Measurements from ENCODE around the gene PPHLN1.
"Not testable (repeated sequence)": the region's sequence is repeated elsewhere in the genome, so short reads cannot be mapped to it uniquely, and the experiment has no call there.

PPHLN1 gene

GRCh38 chr12:42370013-42370412 lies 44.0 kb downstream of the PPHLN1 start:
- no peak for DNase-seq (ENCODE audit: low spot score)

DNA sequence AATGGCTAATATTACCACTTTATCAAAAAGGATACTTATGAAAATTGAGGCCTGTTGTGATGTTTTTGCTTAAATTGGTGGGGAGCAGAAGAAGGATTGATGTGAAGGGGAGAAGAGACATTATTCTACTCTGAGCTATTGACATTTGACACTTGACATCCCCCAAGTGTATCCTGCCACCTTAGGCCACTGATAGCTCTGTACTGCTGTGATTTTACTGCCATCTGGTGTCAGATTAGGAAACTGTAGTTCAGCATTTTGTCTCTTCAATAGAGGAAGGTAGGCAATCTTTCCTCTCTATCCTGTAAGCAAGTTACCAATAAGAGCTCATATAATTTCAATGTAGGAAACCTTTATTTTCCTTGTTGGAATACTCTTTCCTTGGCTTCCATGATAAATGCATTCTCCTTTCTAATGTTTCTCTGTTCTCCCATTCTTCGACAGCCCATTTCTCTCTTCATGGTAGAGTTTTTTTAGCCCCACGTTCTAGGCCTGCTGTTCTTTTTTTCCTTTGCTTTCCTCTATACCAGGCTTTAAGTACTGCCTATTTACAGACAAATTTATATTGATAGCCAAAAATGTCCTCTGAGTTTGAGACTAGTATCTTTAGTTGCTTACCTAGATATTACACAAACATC lies 46.3 kb downstream of the PPHLN1 start:
- peak; percentile 73 for DNase-seq (ENCODE audit: low spot score)

- DNase-seq (ENCODE audit: low spot score), result no peak
These were observed 47.7 kb downstream of the PPHLN1 start for GRCh38 chr12:42373669-42374068.

GRCh38 chr12:42380733-42381132 lies 54.8 kb downstream of the PPHLN1 start:
- no peak for DNase-seq (ENCODE audit: low spot score)

DNA sequence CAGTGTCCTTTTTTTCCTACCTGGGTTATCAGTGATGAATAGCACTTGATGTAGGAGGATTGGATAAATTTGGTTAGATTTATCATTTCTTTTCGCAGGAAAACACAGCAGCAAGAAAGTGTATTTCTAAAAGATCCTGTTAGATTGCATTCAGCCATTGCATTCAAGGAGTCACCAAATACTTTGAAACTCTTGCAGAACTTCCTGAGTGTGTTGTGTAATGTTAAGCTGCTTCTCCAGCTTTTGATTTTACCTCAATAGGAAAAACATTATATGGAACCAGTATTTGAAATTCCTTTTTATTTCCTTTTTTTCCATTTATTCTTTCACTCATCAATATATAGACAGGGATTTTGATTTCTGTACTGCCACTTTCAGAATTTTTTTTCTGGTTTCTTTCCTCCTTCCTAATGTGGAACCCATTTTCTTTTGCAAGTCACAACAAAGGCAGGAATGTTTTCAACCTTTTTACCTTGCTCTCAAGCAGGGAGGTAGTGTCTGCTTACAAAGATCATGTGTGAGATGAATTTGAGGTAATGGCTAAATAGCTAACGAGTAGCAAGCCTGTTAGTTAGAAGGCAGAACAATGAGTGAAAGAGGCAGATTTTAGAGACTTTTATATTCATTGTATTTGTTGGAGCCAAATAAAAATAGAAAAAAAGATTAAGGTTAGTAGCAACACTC lies 56.2 kb downstream of the PPHLN1 start:
- DNase-seq (ENCODE audit: low spot score), result no peak

DNA sequence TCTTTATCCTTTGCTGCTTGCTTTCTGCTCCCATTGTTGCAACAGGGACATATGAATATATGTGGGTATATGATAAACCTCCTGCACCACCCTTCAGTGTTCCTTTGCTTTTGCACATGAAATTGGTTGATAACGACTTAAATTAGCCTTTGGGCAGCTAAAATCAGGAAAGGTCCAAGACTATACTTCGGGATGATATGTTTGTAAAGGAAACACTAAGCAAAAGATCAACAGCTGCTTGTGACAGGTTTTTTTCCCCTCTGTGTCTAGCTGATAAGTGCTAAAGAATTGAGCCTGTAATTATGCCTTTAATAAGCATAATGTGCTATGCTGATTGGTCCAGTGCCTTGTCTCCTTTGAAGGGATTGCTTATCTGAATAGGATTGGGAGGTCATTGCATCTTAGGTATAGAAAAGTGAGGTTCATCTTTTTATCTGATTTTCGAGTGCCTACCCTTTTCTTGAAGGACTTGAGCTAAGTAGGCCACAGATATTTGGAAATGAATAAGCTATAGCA lies 59.4 kb downstream of the PPHLN1 start:
- DNase-seq (ENCODE audit: low spot score), result no peak

GRCh38 chr12:42386308-42386707 lies 60.3 kb downstream of the PPHLN1 start:
- DNase-seq (ENCODE audit: low spot score), result no peak

DNA sequence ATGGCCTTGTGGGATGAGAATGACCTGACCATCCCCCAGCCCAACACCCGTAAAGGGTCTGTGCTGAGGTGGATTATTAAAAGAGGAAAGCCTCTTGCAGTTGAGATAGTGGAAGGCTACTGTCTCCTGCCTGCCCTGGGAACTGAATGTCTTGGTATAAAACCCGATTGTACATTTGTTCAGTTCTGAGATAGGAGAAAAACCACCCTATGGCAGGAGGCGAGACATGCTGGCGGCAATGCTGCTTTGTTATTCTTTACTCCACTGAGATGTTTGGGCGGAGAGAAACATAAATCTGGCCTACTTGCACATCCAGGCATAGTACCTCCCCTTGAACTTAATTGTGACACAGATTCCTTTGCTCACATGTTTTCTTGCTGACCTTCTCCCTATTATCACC lies 62.1 kb downstream of the PPHLN1 start:
- DNase-seq (ENCODE audit: low spot score), result not testable (repeated sequence)

DNA sequence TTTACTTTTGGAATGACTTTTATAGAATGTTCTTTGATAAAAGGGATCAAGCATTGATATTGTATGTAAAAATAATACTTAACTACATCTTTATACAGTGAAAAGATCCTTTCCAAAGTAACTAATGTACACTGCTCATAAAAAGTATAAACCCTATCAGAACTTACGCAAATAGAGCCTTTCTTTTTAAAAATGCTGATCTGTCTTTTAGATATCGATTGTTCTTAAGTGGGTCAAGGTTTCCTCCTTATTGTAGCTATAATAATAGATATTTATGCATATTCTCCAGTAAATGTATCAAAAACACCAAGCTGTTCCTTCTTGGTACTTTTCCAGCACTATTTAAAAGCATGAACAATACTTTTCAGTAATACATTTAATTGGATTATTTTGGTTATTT lies 68.5 kb downstream of the PPHLN1 start:
- no peak for DNase-seq (ENCODE audit: low spot score)

DNA sequence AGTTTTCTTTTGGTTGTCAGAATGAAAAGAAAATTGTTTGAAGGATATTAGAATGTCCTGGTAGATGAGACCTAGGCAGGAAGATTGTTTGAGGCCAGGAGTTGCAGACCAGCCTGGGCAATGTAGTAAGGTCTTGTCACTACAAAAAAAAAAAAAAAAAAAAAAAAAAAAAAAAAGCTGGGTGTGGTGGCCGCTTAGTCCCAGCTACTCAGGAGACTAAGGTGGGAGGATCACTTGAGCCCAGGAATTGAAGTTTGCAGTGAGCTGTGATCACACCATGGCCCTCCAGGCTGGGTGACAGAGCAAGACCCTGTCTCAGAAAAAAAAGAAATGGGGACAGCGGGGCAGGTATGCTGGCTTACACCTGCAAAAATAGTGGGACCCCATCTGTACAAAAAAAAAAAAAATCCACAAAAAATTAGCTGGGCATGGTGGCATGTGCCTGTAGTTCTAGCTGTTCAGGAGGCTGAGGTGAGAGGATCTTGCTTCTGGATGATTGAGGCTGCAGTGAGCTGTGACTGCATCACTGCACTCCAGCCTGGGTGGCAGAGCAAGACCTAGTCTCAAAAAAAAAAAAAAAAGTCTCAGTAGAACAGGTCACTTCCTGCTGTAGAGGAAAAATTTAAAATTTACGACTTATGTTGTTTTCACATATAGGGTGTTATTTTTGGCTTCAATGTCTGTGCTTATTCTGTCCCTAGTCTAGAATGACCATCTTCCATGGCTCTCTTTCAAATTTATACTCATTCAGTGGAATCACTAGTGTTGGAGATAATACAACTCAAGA lies 70.7 kb downstream of the PPHLN1 start:
- DNase-seq (ENCODE audit: low spot score), result no peak

GRCh38 chr12:42402821-42403411 lies 76.9 kb downstream of the PPHLN1 start:
- no peak for DNase-seq (ENCODE audit: low spot score)

GRCh38 chr12:42407306-42407705 lies 81.3 kb downstream of the PPHLN1 start:
- no peak for DNase-seq (ENCODE audit: low spot score)

DNA sequence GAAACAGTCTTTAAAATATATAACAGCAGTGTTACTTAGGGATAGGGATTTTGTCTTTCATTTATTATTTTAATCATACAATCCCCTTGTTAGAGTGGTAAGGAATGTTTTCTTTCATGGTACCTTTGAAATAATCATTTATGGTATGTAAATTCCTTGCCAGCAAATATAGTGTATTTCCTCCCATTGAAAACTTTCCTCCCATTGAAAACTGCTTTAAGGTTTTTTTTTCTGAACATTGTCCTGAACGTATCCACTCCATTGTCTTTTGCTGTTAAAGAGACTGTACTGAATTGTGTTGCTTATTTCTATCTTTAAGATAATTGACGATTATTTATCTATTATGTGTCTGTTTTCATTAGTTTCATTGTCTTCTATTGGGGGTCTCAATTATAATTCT lies 83.5 kb downstream of the PPHLN1 start:
- DNase-seq (ENCODE audit: low spot score), result no peak

DNA sequence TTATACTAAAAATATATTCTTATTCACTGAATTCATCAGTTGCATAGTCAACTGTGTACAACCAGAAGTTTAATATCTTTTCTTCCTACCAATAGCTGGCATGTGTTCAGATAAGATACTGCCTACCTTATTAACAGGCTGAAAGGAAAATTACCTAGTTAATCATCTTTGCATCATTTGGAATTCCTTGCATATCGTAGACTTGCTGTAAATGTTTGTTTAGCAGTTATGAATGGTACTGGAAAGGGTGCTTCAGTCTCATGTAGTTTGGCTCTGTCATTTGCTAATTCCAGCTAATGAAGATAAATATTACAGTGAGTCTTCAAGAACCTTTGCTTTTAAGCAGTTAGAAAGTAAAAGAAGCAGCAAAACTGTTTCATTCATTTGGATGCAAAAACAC lies 84.4 kb downstream of the PPHLN1 start:
- no peak for DNase-seq (ENCODE audit: low spot score)

GRCh38 chr12:42420395-42420794 lies 94.4 kb downstream of the PPHLN1 start:
- DNase-seq (ENCODE audit: low spot score), result no peak

GRCh38 chr12:42421844-42422779 lies 96.1 kb downstream of the PPHLN1 start:
- no peak for DNase-seq (ENCODE audit: low spot score)

GRCh38 chr12:42422785-42423184 lies 96.8 kb downstream of the PPHLN1 start:
- DNase-seq (ENCODE audit: low spot score), result no peak

DNA sequence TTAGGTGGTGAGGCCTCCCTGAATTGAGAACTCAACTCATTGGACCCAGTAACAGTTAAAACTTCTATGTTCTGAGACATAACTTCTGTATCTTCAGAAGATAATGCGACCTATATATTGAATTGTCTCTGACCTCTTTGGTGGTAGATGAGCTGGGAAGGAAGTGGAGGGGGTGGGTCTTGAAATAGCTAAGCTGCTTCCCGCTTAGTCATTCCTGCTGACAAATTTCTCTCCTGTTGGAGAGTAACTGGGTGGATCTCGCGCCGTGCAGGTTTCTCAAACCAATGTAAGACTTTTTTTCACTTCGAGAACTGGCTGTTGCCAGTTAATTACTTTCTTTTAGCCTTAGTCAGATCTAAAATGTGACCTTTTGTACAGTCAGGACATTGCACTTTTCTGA lies 100.8 kb downstream of the PPHLN1 start:
- no peak for DNase-seq (ENCODE audit: low spot score)

- DNase-seq (ENCODE audit: low spot score), result no peak
These were observed 102.9 kb downstream of the PPHLN1 start for GRCh38 chr12:42428850-42429249.

DNA sequence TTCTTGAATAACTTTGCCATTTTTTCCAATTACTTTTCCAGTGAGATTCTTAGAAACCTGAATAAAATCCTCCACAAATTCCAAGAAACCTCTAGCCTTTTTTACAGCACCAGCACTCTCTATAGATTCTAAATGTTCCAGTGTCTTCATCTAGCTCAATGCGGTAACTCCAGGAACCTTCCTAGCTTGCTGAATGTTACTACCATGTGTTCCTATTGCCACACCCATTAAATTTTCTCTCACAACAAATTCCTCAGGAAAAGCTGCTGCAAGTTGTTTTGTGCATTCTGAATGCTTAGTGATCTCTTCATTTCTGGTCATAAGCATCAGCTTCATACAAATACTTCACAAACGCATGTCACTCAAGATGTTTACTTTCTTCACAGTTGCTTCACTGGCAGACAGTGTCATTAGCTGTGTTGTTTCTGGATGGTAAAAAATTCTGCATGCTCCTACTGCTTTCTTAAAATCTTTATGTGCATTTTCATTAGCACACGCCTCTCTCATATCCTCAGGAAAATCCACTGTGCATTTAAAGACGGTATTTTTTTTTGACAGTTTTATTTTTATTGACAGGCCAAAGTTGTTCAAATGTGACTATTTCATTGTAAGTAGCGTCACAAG lies 106.7 kb downstream of the PPHLN1 start:
- DNase-seq (ENCODE audit: low spot score), result no peak

- DNase-seq (ENCODE audit: low spot score), result no peak
These were observed 114.6 kb downstream of the PPHLN1 start for GRCh38 chr12:42440608-42441007.
